ENCODE data around the gene ZGPAT.

GRCh38 chr20:63693083-63693732 lies 14.6 kb upstream of the ZGPAT start:
- TF ChIP-seq CTCF (conservative IDR thresholded peaks at IDR 0.05; ENCODE audit: low read depth, low read length) = no peak
- TF ChIP-seq EZH2phosphoT487 (IDR thresholded peaks at IDR 0.05; ENCODE audit: borderline replicate concordance, low read length) = no peak
- TF ChIP-seq EZH2 (IDR thresholded peaks at IDR 0.05; ENCODE audit: low read length, unreplicated experiment) = no peak
